ENCODE measurements around the gene RIBC2. TPM values are rescaled to one million over a fixed set of nuclear protein-coding genes. Genes with fewer than 3 reads are reported as not detected.

Gene RIBC2, protein sequence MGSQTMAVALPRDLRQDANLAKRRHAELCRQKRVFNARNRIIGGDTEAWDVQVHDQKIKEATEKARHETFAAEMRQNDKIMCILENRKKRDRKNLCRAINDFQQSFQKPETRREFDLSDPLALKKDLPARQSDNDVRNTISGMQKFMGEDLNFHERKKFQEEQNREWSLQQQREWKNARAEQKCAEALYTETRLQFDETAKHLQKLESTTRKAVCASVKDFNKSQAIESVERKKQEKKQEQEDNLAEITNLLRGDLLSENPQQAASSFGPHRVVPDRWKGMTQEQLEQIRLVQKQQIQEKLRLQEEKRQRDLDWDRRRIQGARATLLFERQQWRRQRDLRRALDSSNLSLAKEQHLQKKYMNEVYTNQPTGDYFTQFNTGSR
- total RNA-seq (2021; ENCODE audit: unreplicated experiment) (2.9 TPM), Bru-seq, nascent RNA (percentile 46 among the genes with signal in this experiment), BruChase-seq, experiment 1, labeled RNA remaining after a 2-hour chase (percentile 46 among the genes with signal in this experiment), BruChase-seq, experiment 2, labeled RNA remaining after a 6-hour chase (percentile 45 among the genes with signal in this experiment)
- polyA plus RNA-seq (2012; ENCODE audit: insufficient read length), result 2.0 TPM
- long read RNA-seq, partial matches to known transcripts, result 4 of 6 reads
- long read RNA-seq, other reads (novel, unspliced or antisense), result 1 of 6 reads

DNA sequence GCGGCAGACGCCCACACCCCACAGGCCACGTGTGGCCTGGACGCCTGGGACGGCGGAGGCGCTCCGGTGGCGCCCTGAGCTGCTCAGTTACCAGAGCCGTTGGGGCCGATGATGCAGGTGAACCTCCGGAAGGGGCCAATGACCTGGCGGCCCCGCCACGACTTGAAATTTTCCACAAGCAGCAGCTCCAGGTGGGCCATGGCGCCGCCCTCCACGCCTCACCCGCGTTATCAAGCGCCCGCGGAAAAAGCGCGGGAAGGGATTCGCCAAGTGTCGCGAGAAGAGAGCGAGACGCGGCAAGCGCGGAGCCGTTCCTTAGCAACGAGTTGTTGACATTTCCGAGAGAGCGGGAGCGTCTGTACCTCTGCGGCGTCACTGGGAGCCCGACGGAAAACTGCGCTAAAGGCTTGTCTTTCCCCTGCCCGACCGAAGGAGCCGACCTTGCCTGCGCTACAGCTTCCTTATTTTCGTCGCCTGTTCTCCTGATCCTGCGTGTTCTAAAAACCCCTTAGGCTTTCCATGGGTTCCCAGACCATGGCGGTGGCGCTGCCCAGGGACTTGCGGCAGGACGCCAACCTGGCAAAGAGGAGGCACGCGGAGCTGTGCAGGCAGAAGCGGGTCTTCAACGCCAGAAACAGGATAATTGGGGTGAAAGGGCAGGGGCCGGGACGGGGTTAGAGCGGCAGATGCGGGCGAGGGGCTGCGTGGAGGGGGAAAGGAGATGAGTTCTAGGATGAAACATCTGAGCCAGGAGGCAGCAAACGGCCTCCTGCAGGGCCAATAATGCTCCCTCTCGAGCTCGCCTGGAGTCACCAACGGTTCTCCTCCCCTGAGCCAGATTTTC, at the start of gene RIBC2, which contains the start of gene SMC1B:
Gene RIBC2, plus strand, starts transcription at position 326 of the 844 bp plus-strand sequence. Its CDS starts 194 bp downstream, at position 520.
Gene SMC1B, minus strand, starts transcription at position 232 of the 844 bp plus-strand sequence. Its CDS starts 32 bp downstream, at position 200.
- ATAC-seq (peak; percentile 97), DNase-seq (ENCODE audit: low read depth, low spot score) (peak; percentile 52)
- Histone ChIP-seq H3K36me3 (ENCODE audit: control insufficient read depth, insufficient read depth, low read length) (no peaks in the 10 kb centered on the region), H3K4me3 (ENCODE audit: low read depth in 2 of 2, low read length in 2 of 2) (peak within 1 kb of the TSS; percentile 55 to 76), H3K4me1 (ENCODE audit: control insufficient read depth, insufficient read depth, low read length) (peaks cover 8% of the 10 kb centered on the region), H3K9me3 (ENCODE audit: control insufficient read depth, insufficient read depth, low read depth, low read length) (no peaks in the 10 kb centered on the region), H3K27me3 (ENCODE audit: control insufficient read depth, insufficient read depth, low read length) (no peaks in the 10 kb centered on the region), H3K27ac (ENCODE audit: low read length) (peak within 1 kb of the TSS; percentile 62)
- POLR2A ChIA-PET, result interaction anchor here (0.6 to 0.7 kb wide), 3 partner anchors 124 to 428 kb away, joined by 3 to 4 read pairs (median 4); no protein-coding TSS in a partner anchor
- in situ Hi-C loops (cut with HindIII; ENCODE audit: low pct_unique_long_range_greater_than_20kb, low sequenced_read_pairs), result no loop called here
- BruUV-seq (replicated peaks), result TSS peak; percentile 96
- TF ChIP-seq, protein P1, sequence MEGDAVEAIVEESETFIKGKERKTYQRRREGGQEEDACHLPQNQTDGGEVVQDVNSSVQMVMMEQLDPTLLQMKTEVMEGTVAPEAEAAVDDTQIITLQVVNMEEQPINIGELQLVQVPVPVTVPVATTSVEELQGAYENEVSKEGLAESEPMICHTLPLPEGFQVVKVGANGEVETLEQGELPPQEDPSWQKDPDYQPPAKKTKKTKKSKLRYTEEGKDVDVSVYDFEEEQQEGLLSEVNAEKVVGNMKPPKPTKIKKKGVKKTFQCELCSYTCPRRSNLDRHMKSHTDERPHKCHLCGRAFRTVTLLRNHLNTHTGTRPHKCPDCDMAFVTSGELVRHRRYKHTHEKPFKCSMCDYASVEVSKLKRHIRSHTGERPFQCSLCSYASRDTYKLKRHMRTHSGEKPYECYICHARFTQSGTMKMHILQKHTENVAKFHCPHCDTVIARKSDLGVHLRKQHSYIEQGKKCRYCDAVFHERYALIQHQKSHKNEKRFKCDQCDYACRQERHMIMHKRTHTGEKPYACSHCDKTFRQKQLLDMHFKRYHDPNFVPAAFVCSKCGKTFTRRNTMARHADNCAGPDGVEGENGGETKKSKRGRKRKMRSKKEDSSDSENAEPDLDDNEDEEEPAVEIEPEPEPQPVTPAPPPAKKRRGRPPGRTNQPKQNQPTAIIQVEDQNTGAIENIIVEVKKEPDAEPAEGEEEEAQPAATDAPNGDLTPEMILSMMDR (IDR thresholded peaks at IDR 0.05), result no peak
- TF ChIP-seq SIN3A (IDR thresholded peaks at IDR 0.05; ENCODE audit: borderline replicate concordance, insufficient read depth, low read depth, low read length), result 0 out of 2 replicates have a peak, but pooled peaks have one; percentile 82
- TF ChIP-seq, protein P2, sequence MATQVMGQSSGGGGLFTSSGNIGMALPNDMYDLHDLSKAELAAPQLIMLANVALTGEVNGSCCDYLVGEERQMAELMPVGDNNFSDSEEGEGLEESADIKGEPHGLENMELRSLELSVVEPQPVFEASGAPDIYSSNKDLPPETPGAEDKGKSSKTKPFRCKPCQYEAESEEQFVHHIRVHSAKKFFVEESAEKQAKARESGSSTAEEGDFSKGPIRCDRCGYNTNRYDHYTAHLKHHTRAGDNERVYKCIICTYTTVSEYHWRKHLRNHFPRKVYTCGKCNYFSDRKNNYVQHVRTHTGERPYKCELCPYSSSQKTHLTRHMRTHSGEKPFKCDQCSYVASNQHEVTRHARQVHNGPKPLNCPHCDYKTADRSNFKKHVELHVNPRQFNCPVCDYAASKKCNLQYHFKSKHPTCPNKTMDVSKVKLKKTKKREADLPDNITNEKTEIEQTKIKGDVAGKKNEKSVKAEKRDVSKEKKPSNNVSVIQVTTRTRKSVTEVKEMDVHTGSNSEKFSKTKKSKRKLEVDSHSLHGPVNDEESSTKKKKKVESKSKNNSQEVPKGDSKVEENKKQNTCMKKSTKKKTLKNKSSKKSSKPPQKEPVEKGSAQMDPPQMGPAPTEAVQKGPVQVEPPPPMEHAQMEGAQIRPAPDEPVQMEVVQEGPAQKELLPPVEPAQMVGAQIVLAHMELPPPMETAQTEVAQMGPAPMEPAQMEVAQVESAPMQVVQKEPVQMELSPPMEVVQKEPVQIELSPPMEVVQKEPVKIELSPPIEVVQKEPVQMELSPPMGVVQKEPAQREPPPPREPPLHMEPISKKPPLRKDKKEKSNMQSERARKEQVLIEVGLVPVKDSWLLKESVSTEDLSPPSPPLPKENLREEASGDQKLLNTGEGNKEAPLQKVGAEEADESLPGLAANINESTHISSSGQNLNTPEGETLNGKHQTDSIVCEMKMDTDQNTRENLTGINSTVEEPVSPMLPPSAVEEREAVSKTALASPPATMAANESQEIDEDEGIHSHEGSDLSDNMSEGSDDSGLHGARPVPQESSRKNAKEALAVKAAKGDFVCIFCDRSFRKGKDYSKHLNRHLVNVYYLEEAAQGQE (IDR thresholded peaks at IDR 0.05; ENCODE audit: insufficient read depth in 1 of 2, low read depth in 2 of 2, low read length in 1 of 2), result no peak
- no peak for TF ChIP-seq TCF7L2 (IDR thresholded peaks at IDR 0.05; ENCODE audit: low read depth, low read length)
- no peak for TF ChIP-seq POLR2AphosphoS5 (IDR thresholded peaks at IDR 0.05; ENCODE audit: low read depth, low read length)
- intact Hi-C loops (cut with micrococcal nuclease; ENCODE audit: unreplicated experiment), result no loop called here
- CTCF ChIA-PET, result interaction anchor here (0.6 kb wide), 1 partner anchor 77 kb away, joined by 3 read pairs; no protein-coding TSS in a partner anchor

DNA sequence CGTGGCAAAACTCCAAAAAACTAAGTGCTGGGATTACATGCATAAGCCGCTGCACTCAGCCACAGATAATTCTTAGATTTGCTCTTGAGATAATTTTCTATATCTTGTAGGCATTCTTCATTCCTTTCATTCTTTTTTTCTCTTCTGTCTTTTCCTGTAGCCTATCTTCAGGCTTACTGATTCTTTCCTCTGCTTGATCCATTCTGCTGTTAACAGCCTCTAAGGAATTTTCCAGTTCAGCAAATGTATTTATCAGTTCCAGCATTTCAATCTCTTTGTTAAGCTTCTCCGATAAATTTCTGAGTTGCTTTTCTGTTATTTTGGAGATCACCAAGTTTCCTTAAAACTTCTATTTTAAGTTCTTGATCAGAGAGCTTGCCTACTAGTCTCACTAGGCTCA, 46.8 kb upstream of the RIBC2 start:
- ATAC-seq (no peak), DNase-seq (ENCODE audit: low read depth, low spot score) (no peak)
- POLR2A ChIA-PET, result no interaction called here
- Histone ChIP-seq H3K4me1 (ENCODE audit: control insufficient read depth, insufficient read depth, low read length) (no peaks in the 10 kb centered on the region), H3K9me3 (ENCODE audit: control insufficient read depth, insufficient read depth, low read depth, low read length) (no peaks in the 10 kb centered on the region), H3K27me3 (ENCODE audit: control insufficient read depth, insufficient read depth, low read length) (0 out of 2 replicates have a peak, but pooled peaks cover 2% of the 10 kb centered on the region), H3K27ac (ENCODE audit: low read length) (no peak overlapping the region), H3K4me3 (ENCODE audit: low read depth in 2 of 2, low read length in 2 of 2) (no peak overlapping the region), H3K36me3 (ENCODE audit: control insufficient read depth, insufficient read depth, low read length) (no peaks in the 10 kb centered on the region)
- CTCF ChIA-PET, result no interaction called here
- intact Hi-C loops (cut with micrococcal nuclease; ENCODE audit: unreplicated experiment), result no loop called here
- TF ChIP-seq, protein P2 (IDR thresholded peaks at IDR 0.05; ENCODE audit: insufficient read depth in 1 of 2, low read depth in 2 of 2, low read length in 1 of 2), result no peak
- TF ChIP-seq, protein P1 (IDR thresholded peaks at IDR 0.05), result no peak
- TF ChIP-seq TCF7L2 (IDR thresholded peaks at IDR 0.05; ENCODE audit: low read depth, low read length), result no peak
- no peak for TF ChIP-seq POLR2AphosphoS5 (IDR thresholded peaks at IDR 0.05; ENCODE audit: low read depth, low read length)
- no peak for TF ChIP-seq SIN3A (IDR thresholded peaks at IDR 0.05; ENCODE audit: borderline replicate concordance, insufficient read depth, low read depth, low read length)
- in situ Hi-C loops (cut with HindIII; ENCODE audit: low pct_unique_long_range_greater_than_20kb, low sequenced_read_pairs), result no loop called here
- BruUV-seq (replicated peaks), result no TSS peak

All from Panc1 (cell line).